ENCODE results near the gene BMPR1A. TPM values are rescaled to one million over a fixed set of nuclear protein-coding genes. Genes with fewer than 3 reads are reported as not detected.

Gene BMPR1A
- total and polyA plus RNA-seq, 2 of the 13 experiments (the other 11 are each of a cell fraction or from before 2014, with no cell fraction given) = 17.8 to 44.2 TPM

GRCh38 chr10:86756511-86757112 is at the start of gene BMPR1A (continued):
- TF ChIP-seq HINFP (CRISPR knock-in tag; IDR thresholded peaks at IDR 0.05; ENCODE audit: low read depth) (peak; percentile 65; the same call in 1 of the 2 replicates), CREB1 (IDR thresholded peaks at IDR 0.05) (no peak), CREB1 (CRISPR knock-in tag; IDR thresholded peaks at IDR 0.05) (no peak), CC2D1A (CRISPR knock-in tag; IDR thresholded peaks at IDR 0.05) (no peak), KLF12 (CRISPR knock-in tag; IDR thresholded peaks at IDR 0.05; ENCODE audit: borderline replicate concordance) (no peak), ZNF615 (CRISPR knock-in tag; IDR thresholded peaks at IDR 0.05; ENCODE audit: borderline replicate concordance) (no peak), DR1 (CRISPR knock-in tag; IDR thresholded peaks at IDR 0.05) (no peak), FLYWCH1 (CRISPR knock-in tag; IDR thresholded peaks at IDR 0.05) (no peak), CENPX (CRISPR knock-in tag; IDR thresholded peaks at IDR 0.05) (no peak), TAF15 (IDR thresholded peaks at IDR 0.05; ENCODE audit: low read depth, low read length, poor library complexity, severe bottlenecking) (no peak), ZNF260 (CRISPR knock-in tag; IDR thresholded peaks at IDR 0.05; ENCODE audit: borderline replicate concordance, low read depth) (no peak), ZNF335 (CRISPR knock-in tag; IDR thresholded peaks at IDR 0.05) (no peak), MYC (CRISPR knock-in tag; IDR thresholded peaks at IDR 0.05; ENCODE audit: borderline replicate concordance) (no peak), ZNF205 (CRISPR knock-in tag; IDR thresholded peaks at IDR 0.05) (no peak), ZNF678 (CRISPR knock-in tag; IDR thresholded peaks at IDR 0.05) (no peak), DRAP1 (CRISPR knock-in tag; IDR thresholded peaks at IDR 0.05) (no peak), AGO2 (optimal IDR thresholded peaks at IDR 0.05; ENCODE audit: low read depth, low read length) (peak; percentile 5), ZBTB26 (CRISPR knock-in tag; IDR thresholded peaks at IDR 0.05; ENCODE audit: borderline replicate concordance) (no peak), SP1 (IDR thresholded peaks at IDR 0.05) (no peak), SP1 (CRISPR knock-in tag; IDR thresholded peaks at IDR 0.05) (no peak), HMG20B (CRISPR knock-in tag; conservative IDR thresholded peaks at IDR 0.05) (no peak), GMEB2 (CRISPR knock-in tag; IDR thresholded peaks at IDR 0.05; ENCODE audit: low read depth) (no peak), SATB2 (CRISPR knock-in tag; IDR thresholded peaks at IDR 0.05) (no peak), ZHX1 (CRISPR knock-in tag; IDR thresholded peaks at IDR 0.05; ENCODE audit: low read depth) (no peak)

Data from HepG2 (cell line).